ENCODE results near the gene PABPC1L.

PABPC1L gene

DNA sequence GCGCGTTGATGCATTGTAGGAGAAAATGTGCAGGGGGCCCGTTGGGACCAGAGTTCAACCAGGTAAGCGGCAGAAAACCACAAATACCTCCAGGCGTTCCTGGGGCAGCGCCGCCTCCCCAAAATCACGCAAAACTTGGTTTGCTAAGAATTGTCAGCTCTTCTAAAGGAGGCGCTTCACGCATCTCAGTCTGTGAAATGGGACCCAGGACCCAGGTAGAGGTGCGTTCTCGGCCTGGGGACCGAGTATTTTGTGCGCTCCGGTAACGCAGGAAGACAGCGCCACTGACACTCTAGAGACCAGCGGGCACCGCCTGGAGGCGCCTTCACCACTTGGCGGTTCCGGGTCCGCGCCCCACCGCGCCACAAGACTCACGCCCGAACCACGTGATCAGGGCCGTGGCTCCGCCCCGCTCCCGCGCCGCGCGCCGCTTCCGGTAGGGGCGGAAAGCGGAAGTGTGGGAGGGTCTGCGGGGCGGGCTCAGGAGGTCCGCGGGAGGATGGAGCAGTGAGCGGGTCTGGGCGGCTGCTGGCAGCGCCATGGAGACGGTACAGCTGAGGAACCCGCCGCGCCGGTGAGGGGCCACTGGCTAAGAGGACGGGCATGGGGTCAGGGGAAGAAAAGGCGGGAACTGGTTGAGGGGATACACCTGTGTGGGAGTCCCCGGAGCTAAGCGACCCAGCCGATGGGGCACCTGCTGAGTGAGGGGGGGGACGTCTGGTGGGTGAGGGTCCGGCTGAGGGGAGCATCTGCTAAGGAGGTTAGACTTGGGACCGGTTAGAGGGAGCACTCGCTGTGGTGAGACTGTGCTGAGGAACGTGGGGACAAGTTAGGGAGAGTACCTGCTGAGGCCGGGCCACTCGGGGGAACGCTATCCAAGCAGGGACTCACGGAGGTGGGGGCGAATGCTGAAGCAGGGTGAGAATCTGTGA lies 56.4 kb downstream of the PABPC1L start, which contains the start of gene STK4:
Gene STK4 (plus strand): TSS at position 483 of the 932 bp plus-strand sequence. CDS start 57 bp downstream, at position 540.
- peak; percentile 87 to 93 for DNase-seq (ENCODE audit: low read depth in 2 of 2)

DNA sequence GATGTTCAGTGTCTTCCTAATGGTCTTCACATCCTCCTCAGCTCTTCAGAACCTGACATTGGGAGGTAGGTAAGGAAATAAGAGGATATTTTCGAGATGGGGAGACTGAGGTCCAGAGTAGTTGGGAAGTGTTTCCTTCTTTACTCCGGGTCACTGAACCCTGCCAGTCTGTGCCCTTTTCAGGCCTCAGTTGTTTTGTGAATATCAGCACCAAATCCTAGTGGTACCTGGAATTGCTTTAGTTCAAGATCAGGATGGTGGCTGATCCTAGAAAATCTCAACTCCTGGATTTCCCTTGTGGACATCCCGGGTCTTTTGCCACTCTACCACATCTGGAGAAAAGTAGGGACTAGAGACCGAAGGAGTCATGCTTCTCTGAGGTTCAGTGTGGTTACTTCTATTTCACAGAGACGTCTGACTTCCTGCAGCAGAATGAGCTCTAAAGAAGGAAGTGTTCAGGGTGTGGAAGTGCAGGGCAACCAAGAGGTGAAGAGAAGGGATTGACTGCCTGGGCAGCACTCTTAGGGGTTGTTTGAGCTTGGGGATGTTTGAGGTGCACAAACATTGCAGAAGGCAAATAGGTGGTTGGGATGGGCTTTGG lies 57.4 kb downstream of the PABPC1L start:
- no peak for DNase-seq (ENCODE audit: low read depth in 2 of 2)

DNA sequence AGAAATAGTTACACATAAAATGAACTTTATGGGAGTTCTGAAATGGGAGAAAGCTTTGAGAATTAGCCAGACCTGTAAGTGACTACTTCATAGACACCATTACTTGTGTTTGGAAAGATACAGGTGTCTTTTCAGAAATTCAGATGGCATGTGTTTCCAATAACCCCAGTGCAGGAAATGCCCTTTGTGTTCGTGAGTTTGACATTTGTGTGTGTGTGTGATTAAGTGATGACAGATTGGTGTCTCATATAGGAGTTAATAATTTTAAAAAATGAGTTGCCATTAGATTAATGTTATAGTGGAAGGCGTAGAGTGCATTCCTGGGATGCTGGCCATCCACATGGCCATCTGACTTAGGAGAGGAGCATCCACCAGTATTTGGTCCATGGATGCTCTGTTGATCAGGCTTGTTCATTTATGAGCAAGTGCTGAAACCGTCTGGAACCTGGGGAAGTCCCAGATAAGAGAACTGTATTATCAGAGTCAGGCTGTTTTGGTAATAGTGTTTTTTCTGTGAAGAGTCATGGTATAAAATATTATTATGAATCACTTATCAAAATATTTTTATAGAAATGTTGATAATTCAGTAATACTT lies 59.5 kb downstream of the PABPC1L start:
- no peak for DNase-seq (ENCODE audit: low read depth in 2 of 2)

DNA sequence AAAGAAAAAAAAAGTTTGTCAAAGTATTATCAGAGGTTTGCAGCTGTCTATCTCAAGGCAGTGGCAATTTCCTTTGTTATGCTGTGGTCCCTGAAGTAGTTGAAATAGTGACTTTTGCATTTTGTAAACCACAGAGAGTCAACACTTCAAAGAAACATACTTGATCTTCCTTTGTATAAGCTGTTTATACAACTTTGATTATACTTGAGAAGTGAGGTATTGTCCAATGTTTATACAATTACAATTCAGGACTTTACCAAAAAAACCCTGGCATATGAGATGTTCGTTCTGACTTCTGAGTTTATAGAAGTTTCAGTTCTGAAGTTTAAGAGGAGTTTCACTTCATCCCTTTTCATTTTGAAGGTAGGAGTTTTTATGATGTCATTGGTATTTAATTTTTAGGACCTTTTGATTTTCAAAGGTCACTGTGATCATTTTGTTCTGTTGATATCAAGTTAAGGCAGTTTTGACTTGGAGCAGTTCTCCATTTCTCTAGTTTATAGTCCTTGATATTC lies 60.4 kb downstream of the PABPC1L start:
- DNase-seq (ENCODE audit: low read depth in 2 of 2): no peak

DNA sequence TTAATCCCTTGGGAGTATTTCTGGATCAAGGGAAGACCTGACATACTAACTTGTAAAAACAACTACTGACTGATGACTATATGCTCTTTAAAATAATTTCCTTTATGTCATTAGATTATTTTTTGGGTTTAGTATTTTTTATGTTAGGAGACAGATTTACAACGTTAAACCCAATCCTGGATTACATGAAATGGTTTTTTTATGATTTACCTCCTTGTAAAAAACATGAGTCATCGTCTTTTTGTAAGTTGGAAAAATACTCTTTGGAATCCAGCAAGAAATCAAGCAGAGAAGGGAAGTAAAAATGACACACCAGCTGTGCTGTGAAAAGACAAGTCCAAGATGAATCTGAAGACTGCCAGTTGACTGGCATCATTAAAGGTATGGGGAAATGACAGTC lies 63.2 kb downstream of the PABPC1L start:
- no peak for DNase-seq (ENCODE audit: low read depth in 2 of 2)

DNA sequence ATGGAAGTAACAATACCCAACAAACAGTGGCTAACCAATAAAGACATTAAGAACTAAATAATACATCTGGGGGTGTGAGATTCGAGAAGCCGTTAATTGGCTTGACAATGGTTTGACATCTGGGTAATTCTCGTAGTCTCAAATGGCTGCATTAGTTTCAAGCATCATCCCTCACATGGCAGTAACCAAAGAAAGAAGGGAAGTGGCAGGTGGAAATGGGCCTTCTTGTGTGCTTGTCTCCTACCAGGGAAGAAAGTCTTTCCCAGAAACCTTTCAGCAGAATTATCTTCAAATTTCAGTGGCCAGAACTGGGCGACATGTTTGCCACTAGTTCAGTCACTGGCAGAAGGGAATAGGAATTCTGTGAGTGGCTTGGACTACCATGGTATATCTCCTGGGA lies 66.8 kb downstream of the PABPC1L start:
- no peak for DNase-seq (ENCODE audit: low read depth in 2 of 2)

DNA sequence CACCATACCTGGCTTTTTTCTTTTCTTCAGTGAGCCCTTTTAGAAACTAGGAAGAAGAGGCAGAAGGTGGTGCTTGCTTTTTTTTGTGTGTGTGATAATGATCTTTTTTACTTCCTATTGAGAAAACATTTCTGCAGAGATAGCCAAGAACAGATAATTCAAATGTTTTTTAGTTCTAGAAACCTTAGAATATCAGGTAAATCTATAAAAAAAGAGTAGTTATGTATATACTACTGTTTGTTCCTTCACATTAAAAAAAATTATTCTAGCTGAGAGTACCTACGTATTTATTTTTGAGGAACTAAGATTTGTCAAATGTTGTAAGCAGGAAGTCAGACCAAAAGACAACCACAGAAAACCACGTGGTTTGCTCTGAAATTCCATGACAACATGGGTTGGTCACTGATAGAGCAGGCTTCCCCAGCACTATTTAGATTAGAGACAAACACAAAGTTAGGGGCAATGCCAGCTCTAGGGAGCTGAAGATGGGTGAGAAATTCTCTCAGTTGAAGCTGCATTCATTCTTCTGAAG lies 69.3 kb downstream of the PABPC1L start:
- DNase-seq (ENCODE audit: low read depth in 2 of 2): peak; percentile 28 to 66

DNA sequence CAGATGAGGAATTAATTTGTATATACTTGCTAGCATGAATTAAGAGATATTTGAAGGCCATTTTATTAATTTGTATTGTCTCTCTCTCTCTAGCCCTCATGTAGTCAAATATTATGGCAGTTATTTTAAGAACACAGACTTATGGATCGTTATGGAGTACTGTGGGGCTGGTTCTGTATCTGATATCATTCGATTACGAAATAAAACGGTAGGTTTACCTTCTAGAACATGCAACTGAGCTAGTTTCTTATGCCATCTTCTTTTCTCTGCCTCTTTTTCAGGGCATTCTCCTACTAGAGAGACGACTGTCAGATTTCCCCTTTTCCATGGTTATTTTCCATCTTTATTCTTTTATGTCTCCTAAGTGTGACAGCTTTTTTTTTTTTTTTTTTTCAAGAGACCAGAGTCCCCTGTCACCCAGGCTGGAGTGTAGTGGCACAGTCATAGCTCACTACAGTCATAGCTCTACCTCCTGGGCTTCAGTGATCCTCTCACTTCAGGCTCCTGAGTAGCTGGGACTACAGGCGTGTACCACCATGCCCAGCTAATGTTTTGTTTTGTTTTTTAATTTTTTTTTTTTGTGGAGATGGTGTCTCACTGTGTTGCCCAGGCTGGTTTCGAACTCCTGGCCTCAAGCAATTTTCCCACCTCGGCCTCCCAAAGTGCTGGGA lies 72.0 kb downstream of the PABPC1L start:
- DNase-seq (ENCODE audit: low read depth in 2 of 2): no peak

DNA sequence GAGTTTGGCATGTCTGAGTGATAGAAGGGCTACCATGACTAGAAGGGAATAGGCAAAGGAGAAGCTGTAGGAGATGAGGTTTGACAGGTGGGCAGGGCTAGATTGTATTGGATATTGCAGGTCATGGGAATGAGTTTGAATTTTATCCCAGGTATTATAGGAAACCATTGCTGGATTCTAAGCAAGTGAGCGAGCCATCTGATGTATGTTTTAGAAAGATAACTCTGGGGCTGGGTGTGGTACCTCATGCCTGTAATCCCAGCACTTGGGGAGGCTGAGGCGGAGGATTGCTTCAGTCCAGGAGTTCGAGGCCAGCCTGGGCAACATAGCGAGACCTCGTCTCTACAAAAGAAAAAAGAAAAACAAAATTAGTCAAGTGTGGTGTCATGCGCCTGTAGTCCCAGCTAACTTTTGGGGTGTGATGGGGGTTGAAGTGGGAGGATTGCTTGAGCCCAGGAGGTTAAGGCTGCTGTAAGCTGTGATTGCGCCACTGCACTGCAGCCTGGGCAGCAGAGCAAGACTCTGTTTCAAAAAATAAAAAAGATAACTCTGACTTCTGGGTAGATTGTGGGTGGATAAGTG lies 73.3 kb downstream of the PABPC1L start:
- DNase-seq (ENCODE audit: low read depth in 2 of 2): no peak

DNA sequence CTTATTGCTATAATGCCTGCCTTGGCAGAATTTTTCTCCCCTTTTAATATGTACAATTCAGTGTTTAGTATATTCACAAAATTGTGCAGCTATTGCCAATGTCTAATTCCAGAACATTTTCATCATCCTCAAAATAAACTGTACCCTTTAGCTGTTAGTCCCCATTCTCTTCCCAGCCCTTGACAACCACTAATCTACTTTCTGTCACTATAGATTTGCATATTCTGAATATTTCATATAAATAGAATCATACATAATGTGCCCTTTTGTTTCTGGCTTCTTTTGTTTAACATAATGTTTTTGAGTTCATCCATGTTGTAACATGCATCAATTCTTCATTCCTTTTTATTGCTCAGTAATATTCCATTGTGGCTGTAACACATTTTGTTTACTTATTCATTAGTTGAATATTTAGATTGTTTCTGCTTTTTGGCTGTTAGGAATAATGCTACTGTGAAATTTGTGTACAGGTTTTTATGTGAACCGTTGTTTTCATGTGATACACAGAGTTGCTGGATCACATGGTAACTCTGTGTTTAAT lies 78.8 kb downstream of the PABPC1L start:
- no peak for DNase-seq (ENCODE audit: low read depth in 2 of 2)

Data from stimulated activated CD8-positive, alpha-beta memory T cell treated with anti-CD3 and anti-CD28 coated beads, Interleukin-15, amount 100 ng/mL, for 4 hours (primary cell).